GM19328 (cell line): ENCODE measurements around the gene TRIOBP.

Experiments
- ATAC-seq: cut with Tn5 transposase; IDR thresholded peaks from one replicate; pipeline ENCODE4 v1.9.1; 2021; ENCODE audit warnings: mild to moderate bottlenecking, moderate library complexity; ENCODE audit not compliant: unreplicated experiment

TRIOBP gene

DNA sequence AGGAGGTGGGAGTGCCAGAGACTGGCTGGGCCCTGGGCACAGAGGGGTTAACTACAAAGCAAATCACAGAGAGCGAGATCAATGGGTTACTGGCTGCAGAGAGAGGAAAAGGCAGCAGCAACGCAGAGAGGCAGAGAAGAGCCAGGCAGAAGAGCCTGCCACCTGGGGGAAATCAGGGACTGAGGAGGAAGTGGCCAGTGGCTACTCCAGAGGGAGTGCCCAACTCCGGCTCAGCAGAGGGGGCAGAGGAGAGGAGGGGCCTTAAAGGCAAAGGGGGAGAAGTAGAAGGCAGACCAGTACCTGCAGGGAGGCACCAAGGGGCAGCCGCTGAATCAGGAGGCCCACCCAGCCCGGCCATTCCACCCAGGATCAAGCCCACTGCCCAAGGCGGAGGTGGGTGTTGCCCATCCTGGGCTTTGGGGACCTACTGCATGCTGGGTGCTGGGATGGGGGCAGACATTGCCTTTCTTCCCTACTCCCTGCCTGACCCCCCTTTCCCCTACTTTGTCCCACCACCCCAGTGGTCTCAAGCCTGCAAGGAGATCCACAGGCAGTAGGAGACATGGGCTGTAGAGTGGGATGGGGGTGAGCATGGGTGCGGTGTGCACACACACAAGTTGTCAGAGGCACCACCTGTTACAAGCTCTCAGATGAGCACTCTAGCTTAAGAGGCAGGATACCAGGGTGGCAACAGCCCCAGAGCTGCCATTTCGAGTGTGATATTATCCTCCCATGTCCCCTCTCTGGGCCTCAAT is 125.4 kb downstream of the TRIOBP start:
- ATAC-seq = no peak

- ATAC-seq = no peak
Observed at GRCh38 chr22:37823134-37823985, 126.5 kb downstream of the TRIOBP start, which contains the start of gene GALR3. GALR3 (plus strand) TSS chr22:37823382; CDS start chr22:37823407, 25 bp downstream.

- no peak for ATAC-seq
Observed at GRCh38 chr22:37824674-37825641, 128.1 kb downstream of the TRIOBP start.
